Measurements from ENCODE around the gene CENPP.

The CENPP gene

GRCh38 chr9:92478783-92479182 lies 153.0 kb downstream of the CENPP start:
- no peaks in the 10 kb centered on the region for H3K36me3 Mint-ChIP-seq (ENCODE audit: low read depth)
- H3K27me3 Mint-ChIP-seq (ENCODE audit: low read depth), result no peaks in the 10 kb centered on the region
- no peak overlapping the region for H3K27ac Mint-ChIP-seq
- DNase-seq (ENCODE audit: low spot score), result no peak
- no peak overlapping the region for H3K4me3 Mint-ChIP-seq
- H3K4me1 Mint-ChIP-seq (ENCODE audit: low read depth), result peaks cover 8% of the 10 kb centered on the region
- no peaks in the 10 kb centered on the region for H3K9me3 Mint-ChIP-seq

DNA sequence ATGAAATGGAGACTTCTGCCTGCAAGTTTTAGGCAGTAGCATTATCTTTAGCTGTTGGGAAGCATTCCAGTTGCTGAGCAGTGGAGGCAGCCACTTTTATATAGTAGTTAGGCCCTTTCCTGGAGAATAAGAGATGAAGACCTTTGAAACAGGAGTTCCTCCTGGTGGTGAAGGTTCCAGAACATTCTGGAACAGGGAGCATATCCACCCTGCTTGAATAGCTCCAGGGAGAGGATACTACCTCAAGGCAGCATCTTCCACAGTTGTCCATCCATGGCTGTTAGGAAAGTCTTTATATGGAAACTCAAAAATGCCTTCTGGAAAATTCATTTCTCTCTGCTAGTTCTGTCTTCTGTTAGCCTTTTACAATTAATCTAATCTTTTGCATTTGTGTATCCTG lies 153.6 kb downstream of the CENPP start:
- no peak overlapping the region for H3K4me3 Mint-ChIP-seq
- no peak overlapping the region for H3K27ac Mint-ChIP-seq
- no peaks in the 10 kb centered on the region for H3K27me3 Mint-ChIP-seq (ENCODE audit: low read depth)
- H3K4me1 Mint-ChIP-seq (ENCODE audit: low read depth), result peaks cover 8% of the 10 kb centered on the region
- no peaks in the 10 kb centered on the region for H3K36me3 Mint-ChIP-seq (ENCODE audit: low read depth)
- no peak for DNase-seq (ENCODE audit: low spot score)
- H3K9me3 Mint-ChIP-seq, result no peaks in the 10 kb centered on the region

GRCh38 chr9:92480291-92480771 lies 154.6 kb downstream of the CENPP start:
- Mint-ChIP-seq H3K4me1 (ENCODE audit: low read depth) (peaks cover 8% of the 10 kb centered on the region), H3K36me3 (ENCODE audit: low read depth) (no peaks in the 10 kb centered on the region), H3K4me3 (no peak overlapping the region), H3K9me3 (no peaks in the 10 kb centered on the region), H3K27ac (no peak overlapping the region), H3K27me3 (ENCODE audit: low read depth) (no peaks in the 10 kb centered on the region)
- DNase-seq (ENCODE audit: low spot score), result no peak

DNA sequence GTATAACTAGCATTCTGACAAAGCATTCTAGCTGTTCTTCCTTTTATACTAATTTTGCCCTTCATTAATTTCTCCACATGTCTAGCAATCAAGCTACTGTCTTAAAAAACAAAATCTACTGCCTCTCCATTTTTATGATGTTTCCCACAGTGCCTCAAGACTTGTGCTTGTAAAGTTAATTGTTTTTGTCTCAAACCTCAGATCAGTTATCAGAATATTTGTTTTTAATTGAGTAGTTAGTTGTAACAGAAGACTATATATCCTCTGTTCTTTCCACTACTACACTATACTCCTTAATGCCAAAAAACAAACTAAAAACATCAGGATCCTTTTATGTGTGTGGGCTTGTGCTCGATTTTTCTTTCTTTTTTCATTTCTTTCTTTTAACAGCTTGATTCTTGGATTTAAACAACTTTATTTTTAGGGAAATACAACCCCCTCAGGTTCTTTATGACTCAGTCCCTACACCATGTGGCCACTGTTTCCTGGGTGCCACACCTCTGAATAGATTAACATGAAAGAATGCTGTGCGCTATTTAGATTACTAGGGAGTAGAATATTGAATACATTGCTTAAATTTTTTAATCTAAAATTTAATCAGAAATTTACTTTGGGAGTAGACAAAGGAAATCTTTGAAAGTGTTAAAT lies 155.4 kb downstream of the CENPP start:
- peaks cover 7% of the 10 kb centered on the region for H3K4me1 Mint-ChIP-seq (ENCODE audit: low read depth)
- no peaks in the 10 kb centered on the region for H3K27me3 Mint-ChIP-seq (ENCODE audit: low read depth)

GRCh38 chr9:92482329-92482728 lies 156.6 kb downstream of the CENPP start, which contains the start of gene ASPN:
TSS of gene ASPN (minus strand) at chr9:92482506.
- no peak for DNase-seq (ENCODE audit: low spot score)
- Mint-ChIP-seq H3K36me3 (ENCODE audit: low read depth) (no peaks in the 10 kb centered on the region), H3K4me1 (ENCODE audit: low read depth) (peaks cover 7% of the 10 kb centered on the region), H3K9me3 (no peaks in the 10 kb centered on the region), H3K27me3 (ENCODE audit: low read depth) (no peaks in the 10 kb centered on the region), H3K4me3 (peak within 1 kb of the TSS; percentile 52), H3K27ac (no peak within 1 kb of the TSS)

More for the DNA sequence above, 155.4 kb downstream of the CENPP start:
- Mint-ChIP-seq H3K27ac (peak overlapping the region; percentile 56), H3K9me3 (no peaks in the 10 kb centered on the region), H3K4me3 (peak overlapping the region; percentile 52), H3K36me3 (ENCODE audit: low read depth) (no peaks in the 10 kb centered on the region)
- no peak for DNase-seq (ENCODE audit: low spot score)

GRCh38 chr9:92482805-92483204 lies 157.1 kb downstream of the CENPP start:
- H3K4me1 Mint-ChIP-seq (ENCODE audit: low read depth), result peaks cover 7% of the 10 kb centered on the region
- H3K9me3 Mint-ChIP-seq, result no peaks in the 10 kb centered on the region
- H3K27me3 Mint-ChIP-seq (ENCODE audit: low read depth), result no peaks in the 10 kb centered on the region
- H3K4me3 Mint-ChIP-seq, result no peak overlapping the region
- no peaks in the 10 kb centered on the region for H3K36me3 Mint-ChIP-seq (ENCODE audit: low read depth)
- H3K27ac Mint-ChIP-seq, result no peak overlapping the region
- DNase-seq (ENCODE audit: low spot score), result no peak

DNA sequence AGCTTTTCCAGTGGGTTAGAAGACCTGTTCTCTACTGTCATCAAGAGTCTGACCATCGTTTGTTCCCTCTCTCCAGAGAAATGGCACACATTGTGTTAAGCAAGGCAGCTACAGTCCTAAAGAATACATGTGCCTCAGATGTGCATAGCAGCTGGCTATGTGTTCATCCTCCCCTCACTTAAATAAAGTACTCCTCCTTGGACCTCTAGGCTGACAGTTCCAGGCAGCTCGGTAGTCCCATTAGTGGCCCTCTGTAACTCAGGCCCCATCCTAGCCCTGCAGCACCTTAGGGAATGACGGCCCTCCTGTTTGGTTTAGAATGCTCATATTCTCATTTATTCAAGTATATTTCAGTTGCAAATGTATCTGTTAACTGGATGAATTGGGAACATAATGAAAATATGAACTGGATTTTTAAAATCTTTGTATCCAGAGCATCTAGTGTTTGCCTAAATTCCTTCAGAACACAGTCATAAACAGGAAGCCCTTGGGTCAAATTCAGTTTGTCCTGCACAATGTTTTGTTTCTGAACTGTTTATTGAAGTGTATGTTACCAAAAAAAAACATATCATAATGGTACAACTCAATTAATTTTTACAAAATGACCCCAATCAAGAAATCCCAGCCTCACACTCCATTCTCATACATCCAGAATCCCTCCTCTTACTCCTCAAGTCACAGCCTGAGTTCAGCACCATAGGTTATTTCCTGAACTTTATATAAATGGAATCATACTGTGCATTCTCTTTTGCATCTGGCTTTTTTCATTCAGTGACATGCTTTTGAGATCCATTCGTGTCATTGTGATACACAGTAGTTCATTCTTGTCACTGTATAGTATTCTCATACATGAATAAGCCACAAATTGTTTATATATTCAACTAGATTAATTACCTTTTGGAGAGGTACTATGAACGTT lies 158.1 kb downstream of the CENPP start:
- Mint-ChIP-seq H3K36me3 (ENCODE audit: low read depth) (no peaks in the 10 kb centered on the region), H3K27ac (no peak overlapping the region), H3K9me3 (no peaks in the 10 kb centered on the region), H3K4me1 (ENCODE audit: low read depth) (peaks cover 7% of the 10 kb centered on the region), H3K27me3 (ENCODE audit: low read depth) (no peaks in the 10 kb centered on the region), H3K4me3 (no peak overlapping the region)
- DNase-seq (ENCODE audit: low spot score), result no peak

- H3K9me3 Mint-ChIP-seq, result no peaks in the 10 kb centered on the region
- H3K27ac Mint-ChIP-seq, result no peak overlapping the region
- H3K4me1 Mint-ChIP-seq (ENCODE audit: low read depth), result peaks cover 7% of the 10 kb centered on the region
- H3K4me3 Mint-ChIP-seq, result no peak overlapping the region
- DNase-seq (ENCODE audit: low spot score), result no peak
- H3K27me3 Mint-ChIP-seq (ENCODE audit: low read depth), result no peaks in the 10 kb centered on the region
- H3K36me3 Mint-ChIP-seq (ENCODE audit: low read depth), result no peaks in the 10 kb centered on the region
Measured at GRCh38 chr9:92484563-92484962, 158.8 kb downstream of the CENPP start.

DNA sequence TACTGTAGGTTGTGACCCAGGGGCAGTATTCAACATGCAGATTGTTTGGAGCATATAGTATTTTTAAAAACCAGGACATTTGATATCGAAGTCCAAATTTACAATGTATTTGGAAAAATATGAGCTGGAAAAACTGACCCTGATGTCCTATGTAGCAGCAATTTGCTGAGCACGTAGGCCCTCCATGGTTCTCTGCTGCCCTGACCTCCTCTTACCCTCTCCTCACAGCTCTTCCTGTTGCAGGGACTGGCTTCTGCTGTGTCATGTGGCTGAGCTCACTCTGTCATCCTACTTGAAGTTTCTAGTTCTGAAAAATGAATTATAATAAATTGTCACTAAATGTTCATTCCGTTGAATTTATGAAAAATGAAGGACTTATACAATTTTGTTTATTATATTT lies 160.6 kb downstream of the CENPP start:
- no peak overlapping the region for H3K27ac Mint-ChIP-seq
- DNase-seq (ENCODE audit: low spot score), result no peak
- H3K9me3 Mint-ChIP-seq, result no peaks in the 10 kb centered on the region
- H3K36me3 Mint-ChIP-seq (ENCODE audit: low read depth), result no peaks in the 10 kb centered on the region
- no peaks in the 10 kb centered on the region for H3K4me1 Mint-ChIP-seq (ENCODE audit: low read depth)
- H3K27me3 Mint-ChIP-seq (ENCODE audit: low read depth), result no peaks in the 10 kb centered on the region
- H3K4me3 Mint-ChIP-seq, result no peak overlapping the region

GRCh38 chr9:92488681-92489550 lies 163.2 kb downstream of the CENPP start:
- Mint-ChIP-seq H3K4me1 (ENCODE audit: low read depth) (peaks cover under 1% of the 10 kb centered on the region), H3K36me3 (ENCODE audit: low read depth) (no peaks in the 10 kb centered on the region), H3K4me3 (no peak overlapping the region)

DNA sequence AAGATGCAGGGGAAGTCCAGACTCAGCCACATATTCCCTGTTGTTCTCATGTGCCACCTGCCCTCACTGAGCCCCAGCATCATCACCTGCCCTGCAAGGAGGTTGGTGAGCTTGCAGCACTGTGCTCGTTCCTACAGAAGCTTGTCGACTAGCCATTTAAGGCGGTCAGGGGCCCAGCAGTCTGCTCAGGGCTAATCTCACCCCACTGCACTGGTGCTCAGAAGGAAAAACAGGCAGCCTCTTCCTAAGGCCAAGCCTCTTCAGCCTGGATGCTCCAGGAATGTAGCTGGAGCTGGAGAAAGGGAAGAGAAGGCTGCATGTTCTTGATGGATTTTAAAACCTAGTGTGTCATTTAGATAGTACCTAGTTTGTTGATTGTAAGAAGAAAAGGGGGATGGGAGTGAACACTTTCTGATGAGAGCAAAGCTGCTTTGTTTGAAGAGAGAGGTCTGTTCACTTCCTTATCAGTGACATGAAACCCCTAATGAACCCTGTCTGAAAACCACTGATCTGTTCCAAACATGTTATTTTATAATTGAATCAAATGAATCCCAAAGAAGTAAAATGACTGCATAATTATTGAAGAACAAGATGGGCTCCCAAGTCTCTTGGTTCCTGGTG lies 167.1 kb downstream of the CENPP start:
- Mint-ChIP-seq H3K4me1 (ENCODE audit: low read depth) (peaks cover 7% of the 10 kb centered on the region), H3K27ac (no peak overlapping the region), H3K27me3 (ENCODE audit: low read depth) (no peaks in the 10 kb centered on the region), H3K4me3 (no peak overlapping the region), H3K36me3 (ENCODE audit: low read depth) (no peaks in the 10 kb centered on the region), H3K9me3 (no peaks in the 10 kb centered on the region)
- no peak for DNase-seq (ENCODE audit: low spot score)

More at GRCh38 chr9:92488681-92489550, 163.2 kb downstream of the CENPP start:
- no peak overlapping the region for H3K27ac Mint-ChIP-seq
- no peaks in the 10 kb centered on the region for H3K9me3 Mint-ChIP-seq
- no peaks in the 10 kb centered on the region for H3K27me3 Mint-ChIP-seq (ENCODE audit: low read depth)
- no peak for DNase-seq (ENCODE audit: low spot score)

DNA sequence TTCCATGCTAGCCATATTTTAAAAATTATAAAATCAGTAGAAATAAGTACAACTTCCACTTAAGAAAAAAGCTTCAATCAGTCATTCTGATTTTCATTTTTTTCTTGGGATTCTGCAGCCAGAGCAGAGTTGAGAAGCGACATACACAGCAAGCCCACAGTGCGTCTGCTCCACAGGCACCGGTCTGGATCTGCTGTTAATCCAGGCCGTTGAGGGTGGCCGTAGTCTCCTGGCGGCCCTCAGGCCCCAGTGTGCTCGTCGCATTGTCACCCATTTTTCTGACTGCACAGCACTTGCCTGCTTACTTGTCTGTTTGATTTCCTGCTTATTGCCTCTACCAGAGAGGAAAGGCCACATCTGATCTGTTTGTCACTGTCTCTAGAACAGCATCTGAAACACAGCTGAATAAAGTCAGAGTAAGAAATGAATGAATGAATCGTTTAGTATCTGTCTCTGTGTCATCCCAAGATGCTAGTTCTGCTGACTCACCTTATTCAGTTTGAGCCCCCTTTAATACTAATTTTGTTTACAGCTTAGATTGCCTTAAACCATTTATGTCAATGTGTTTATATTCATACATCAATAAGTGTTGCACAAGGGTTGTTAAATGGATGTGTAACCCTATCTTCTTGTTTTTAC lies 168.1 kb downstream of the CENPP start:
- Mint-ChIP-seq H3K27ac (no peak overlapping the region), H3K4me1 (ENCODE audit: low read depth) (peaks cover 7% of the 10 kb centered on the region), H3K9me3 (no peaks in the 10 kb centered on the region), H3K27me3 (ENCODE audit: low read depth) (no peaks in the 10 kb centered on the region), H3K36me3 (ENCODE audit: low read depth) (no peaks in the 10 kb centered on the region), H3K4me3 (no peak overlapping the region)
- no peak for DNase-seq (ENCODE audit: low spot score)

DNA sequence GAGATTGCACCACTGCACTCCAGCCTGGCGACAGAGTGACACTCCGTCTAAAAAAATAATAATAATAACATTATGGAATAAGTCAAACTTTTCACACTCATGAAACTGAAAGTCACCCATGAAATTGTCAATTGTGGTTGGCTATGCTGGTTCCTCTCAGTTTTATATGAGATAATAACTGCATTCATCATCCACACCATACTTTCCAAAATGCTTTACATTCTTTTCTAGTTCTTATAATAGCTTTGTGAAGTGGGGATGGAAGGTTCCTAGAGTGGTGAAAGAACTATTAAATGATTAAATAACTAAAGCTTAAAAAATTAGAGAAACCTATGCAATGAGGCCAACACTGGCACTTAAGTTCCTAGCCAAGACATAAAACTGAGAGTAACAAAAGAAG lies 169.1 kb downstream of the CENPP start:
- Mint-ChIP-seq H3K9me3 (no peaks in the 10 kb centered on the region), H3K36me3 (ENCODE audit: low read depth) (no peaks in the 10 kb centered on the region)

More for the DNA sequence above, 169.1 kb downstream of the CENPP start:
- no peak overlapping the region for H3K27ac Mint-ChIP-seq
- H3K4me1 Mint-ChIP-seq (ENCODE audit: low read depth), result peaks cover 7% of the 10 kb centered on the region
- DNase-seq (ENCODE audit: low spot score), result no peak
- no peak overlapping the region for H3K4me3 Mint-ChIP-seq
- H3K27me3 Mint-ChIP-seq (ENCODE audit: low read depth), result no peaks in the 10 kb centered on the region

Data from T-helper 2 cell treated with Interferon-gamma antibody and Interleukin-4, amounts not matched to agents 5 μg/mL and 100 μg/mL, for 36 hours (primary cell).